ENCODE results near the gene TMEM234.
"Not testable (repeated sequence)": the region's sequence is repeated elsewhere in the genome, so short reads cannot be mapped to it uniquely, and the experiment has no call there.

TMEM234 gene

DNA sequence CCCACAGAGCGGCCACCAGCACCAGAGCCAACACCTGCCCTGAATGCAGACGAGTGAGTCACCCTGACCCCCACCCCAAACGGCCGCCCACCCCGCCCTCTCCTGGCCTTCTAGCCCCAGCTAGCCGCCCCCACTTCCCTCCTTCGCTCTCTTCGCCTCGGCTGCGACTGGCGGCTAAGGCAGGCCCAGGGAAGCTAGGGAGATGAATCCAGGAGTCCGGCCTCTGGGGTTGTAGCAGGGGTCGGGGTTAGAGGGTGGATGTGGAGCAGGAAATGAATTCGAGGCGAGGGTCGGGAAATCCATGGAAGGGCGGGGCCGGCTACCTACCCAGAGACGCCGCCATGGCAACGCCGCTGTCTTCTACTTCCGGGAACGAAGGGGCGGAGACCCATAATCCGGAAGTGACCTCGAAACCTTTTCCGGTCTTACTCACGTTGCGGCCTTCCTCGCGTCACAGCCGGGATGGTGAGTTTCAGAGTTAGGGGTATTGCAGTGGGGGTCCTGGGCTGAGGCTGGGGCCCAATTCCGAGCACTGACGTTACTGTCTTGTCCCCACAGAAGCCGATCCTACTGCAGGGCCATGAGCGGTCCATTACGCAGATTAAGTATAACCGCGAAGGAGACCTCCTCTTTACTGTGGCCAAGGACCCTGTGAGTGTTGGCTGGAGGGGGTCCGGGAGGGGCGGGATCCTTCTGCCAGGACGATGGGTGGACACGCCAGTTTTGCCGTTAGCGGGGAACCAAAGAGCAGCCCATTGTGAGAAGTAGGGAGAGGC, at the start of gene TMEM234, which contains the start of gene EIF3I:
Gene TMEM234, minus strand, starts transcription at position 374 of the 776 bp plus-strand sequence. Its CDS starts 31 bp downstream, at position 343.
Gene EIF3I, plus strand, starts transcription at position 428 of the 776 bp plus-strand sequence. Its CDS starts 35 bp downstream, at position 463.
- DNase-seq, result peak; percentile 92

DNA sequence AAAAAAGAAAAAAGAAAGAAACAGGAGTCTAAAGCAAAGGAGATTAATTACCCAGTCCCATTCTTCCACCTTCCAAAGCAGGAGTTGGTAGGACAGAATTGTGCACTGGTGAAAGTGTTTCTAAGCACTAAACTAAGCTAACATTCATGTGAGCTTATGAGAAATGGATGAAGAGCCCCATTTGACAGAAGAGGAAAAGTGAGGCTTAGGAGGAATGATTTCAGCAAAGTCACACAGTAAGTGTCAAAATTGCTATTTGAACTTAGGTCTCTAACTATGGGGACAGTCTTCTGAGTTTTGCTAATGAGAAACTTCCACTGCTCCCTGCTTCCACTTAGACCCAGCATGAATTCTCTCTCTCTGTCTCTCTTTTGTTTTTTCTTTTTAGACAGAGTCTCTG, 47.6 kb upstream of the TMEM234 start:
- DNase-seq, result no peak

DNA sequence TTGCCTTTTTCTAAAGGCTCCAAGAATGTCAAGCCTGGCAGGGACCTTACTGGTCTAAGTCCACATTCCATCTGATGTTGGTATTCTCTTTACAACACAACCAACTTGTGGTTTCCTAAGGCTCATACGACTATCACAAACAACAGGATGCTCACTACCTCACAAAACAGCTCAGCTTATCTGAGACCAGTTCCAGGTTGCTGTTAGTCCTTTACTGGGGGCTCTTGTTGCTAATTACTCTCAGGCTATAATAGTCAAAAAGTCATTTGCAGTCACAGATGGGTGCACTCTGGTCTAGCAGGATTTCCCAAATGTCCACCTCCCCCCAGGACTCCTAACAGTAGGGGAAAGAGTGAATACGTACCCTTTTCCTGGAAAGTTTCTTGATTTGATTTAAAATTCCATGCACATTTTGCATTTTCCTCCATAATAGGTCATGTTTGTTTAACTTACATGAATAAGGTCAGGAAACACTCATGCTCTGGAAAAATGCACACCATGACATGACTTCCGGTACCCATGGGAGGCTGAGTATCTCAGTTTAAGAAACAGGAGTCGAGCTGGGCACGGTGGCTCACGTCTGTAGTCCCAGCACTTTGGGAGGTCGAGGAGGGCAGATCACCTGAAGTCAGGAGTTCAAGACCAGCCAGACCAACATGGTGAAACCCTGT, 44.9 kb upstream of the TMEM234 start:
- no peak for DNase-seq

DNA sequence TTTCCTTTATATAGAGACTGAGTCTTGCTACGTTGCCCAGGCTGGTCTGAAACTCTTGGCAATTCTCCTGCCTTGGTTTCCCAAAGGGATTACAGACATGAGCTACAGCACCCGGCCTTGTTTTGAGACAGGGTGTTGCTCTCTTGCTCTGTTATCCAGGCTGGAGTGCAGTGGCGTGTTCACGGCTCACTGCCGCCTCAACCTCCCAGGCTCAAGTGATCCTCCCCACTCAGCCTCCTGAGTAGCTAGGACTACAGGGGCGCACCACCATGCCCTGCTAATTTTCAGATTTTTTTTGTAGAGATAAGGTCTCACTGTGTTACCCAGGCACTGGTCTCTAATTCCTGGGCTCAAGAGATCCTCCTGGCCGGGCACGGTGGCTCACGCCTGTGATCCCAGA, 43.7 kb upstream of the TMEM234 start:
- DNase-seq, result no peak

DNA sequence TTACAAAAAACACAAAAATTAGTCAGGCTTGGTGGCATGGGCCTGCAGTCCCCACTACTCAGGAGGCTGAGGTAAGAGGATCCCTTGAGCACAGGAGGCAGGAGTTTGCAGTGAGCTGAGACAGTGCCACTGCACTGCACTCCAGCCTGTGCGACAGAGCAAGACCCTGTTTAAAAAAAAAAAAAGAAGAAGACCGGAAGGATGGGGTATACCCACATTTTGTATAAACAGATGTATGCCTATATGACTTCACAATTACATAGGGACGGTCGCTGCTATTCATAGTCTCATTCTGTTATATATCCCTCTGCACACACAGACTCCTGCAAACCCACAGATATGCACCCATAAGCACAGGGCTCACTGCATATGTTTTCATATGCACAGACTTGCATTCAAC, 41.6 kb upstream of the TMEM234 start:
- DNase-seq, result no peak

DNA sequence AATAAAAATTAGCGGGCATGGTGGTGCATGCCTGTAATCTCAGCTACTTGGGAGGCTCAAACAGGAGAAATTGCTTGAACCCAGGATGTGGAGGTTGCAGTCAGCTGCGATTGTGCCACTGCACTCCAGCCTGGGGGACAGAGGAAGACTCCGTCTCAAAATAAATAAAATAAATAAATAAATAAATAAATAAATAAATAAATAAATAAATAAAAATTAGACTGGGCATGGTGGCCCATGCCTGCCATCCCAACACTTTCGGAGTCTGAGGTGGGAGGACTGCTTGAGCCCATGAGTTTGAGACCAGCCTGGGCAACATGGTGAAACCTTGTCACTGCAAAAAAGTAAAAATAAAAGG, 41.1 kb upstream of the TMEM234 start:
- not testable (repeated sequence) for DNase-seq

DNA sequence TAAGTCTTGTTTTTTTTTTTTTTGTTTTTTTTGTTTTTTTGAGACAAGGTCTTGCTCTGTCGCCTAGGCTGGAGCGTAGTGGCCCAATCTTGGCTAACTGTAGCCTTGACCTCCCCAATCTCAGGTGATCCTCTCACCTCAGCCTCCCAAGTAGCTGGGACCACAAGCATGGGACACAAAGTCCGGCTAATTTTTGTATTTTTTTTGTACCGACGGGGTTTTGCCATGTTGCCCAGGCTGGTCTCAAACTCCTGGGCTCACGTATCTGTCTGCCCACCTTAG, 35.0 kb upstream of the TMEM234 start:
- no peak for DNase-seq

DNA sequence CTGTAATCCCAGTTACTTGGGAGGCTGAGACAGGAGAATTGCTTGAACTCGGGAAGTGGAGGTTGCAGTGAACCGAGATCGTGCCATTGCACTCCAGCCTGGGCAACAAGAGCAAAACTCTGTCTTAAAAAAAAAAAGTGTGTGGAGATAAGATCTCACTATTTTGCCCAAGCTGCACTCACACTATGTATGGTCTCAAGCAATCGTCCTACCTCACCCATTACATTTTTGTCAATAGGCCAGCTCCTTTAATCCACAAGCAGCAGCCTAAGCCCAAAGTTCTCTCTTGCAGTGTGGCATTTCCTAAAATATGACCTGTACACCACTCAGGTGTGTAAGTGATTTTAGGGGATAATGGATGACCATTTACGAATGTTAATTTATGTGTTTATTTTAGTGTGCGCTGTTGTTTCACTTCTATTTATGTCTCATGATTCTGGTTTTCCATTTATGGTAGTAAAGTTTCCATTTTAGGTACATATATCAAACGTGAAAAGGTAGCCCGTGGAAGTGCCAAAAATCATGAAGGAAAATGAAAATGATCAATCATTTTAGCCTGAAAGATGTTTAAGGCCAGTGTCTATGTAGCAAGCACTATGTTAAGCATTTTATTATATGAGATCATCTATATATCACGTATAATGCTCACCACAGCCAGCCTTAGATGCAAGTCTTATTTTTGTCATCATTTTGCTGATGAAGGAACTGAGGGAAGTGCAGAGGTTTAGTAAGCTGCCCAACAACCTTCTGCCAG, 34.5 kb upstream of the TMEM234 start:
- no peak for DNase-seq

DNA sequence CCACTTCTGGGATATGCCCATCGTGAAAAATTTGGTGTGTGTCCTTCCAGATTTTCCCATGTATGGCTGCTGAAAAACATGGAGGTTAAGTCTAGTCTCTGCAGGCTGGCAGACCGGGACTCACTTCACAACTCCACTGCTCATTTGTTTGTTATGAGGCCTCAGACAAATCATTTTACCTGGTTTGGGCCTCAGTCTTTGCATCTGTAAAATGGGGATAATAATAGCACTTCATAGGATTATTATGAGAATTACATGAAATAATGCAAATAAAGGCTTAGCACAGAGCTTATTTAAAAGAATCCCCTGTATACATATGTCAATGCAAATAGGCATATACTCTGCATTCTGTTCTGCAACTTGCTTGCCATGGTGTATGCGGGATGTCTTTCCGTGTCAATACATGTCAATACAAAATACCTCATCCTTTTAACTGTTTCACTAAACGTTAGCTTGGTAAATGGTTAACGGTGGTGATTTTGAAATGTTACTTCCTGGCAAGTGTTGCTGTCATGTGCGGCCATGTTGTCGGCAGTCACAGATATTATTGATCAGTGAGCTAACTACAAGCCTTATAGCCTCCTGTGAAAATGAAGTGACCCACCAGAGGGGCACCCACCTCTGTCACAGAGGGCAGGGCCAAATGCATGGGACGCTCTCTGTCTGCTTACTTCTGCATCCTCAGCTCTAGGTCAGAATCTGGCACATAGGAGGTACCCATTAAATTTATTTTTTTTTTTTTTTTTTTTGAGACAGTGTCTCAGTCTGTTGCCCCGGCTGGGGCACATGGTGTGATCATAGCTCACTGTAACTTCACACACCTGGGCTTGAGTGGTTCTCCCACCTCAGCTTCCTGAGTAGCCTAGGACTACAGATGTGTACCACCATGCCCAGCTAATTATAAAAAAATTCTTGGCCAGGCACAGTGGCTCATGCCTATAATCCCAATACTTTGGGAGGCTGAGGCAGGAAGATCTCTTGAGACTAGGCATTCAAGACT, 33.2 kb upstream of the TMEM234 start:
- no peak for DNase-seq

DNA sequence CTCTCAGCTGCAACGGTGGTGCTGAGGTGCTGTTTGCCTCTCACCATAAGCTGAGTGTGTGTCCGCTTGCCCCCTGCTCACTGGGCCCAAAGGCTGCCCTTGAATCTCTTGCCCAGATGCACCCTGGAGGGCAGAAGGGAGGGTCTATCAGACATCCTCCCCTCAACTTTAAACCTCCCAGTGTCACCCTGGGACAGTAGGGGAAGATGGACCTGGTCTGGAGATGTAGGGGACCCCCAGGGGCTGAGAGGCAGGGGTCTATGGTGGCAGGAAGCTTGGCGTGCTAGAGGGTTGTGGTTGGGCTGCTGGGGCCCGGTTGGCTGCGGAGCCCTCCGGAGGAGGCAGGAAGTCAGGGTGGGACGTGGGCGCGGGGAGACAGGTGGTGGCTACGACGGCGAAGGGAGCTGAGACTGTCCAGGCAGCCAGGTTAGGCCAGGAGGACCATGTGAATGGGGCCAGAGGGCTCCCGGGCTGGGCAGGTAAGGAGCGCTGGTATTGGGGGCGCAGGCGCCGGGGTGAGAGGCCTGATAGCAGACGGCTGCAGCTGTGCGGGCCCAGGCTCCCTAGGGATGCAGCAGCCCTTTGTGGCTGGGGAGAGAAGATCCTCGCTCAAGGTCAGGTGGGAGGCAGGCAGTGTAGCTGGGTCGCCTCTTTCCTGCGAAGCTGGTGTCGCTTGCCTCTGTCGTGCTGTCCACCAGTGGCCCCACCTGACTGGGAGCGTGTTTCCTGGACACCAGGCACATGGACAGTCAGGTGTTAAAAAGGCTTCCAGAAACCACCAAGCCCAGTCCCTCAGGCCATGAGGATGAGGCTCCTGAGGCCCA, 29.0 kb upstream of the TMEM234 start, which contains the start of gene LCK:
Gene LCK, plus strand, starts transcription at position 373 of the 824 bp plus-strand sequence. CDS start 23,065 bp downstream, outside the sequence.
- DNase-seq, result no peak

DNA sequence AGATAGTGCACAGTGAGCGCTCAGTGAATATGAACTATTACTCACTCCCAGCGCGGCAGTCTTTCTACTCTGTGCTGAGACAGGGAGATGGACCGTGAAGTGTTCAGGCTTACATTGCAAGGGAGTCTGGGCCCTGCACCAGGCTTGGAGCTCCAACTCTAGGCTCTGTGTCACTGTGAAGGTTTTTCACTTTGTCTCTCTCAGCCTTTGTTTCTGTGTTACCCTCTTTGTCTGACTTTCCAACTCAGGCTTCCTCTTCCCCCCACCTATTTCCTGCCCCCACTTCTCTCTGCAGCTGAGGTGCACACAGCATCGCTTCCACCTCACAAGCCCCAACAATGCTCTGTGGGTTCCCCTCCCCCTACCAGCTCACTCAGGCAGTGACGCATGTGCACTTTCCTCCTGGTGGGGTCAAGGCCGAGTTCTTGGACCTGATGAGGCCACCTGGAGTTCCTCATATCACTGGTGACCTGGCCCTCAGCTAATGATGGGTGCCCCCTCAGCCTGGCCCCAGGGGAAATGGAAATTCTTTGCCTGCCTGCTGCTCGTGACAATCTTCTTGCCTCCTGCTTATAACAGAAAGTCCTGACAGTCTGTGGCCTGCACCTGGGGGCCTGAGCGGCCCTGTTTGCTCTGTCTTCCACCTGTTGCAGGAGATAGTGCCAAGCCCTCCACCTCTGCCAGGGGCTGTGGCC, 27.8 kb upstream of the TMEM234 start:
- no peak for DNase-seq

DNA sequence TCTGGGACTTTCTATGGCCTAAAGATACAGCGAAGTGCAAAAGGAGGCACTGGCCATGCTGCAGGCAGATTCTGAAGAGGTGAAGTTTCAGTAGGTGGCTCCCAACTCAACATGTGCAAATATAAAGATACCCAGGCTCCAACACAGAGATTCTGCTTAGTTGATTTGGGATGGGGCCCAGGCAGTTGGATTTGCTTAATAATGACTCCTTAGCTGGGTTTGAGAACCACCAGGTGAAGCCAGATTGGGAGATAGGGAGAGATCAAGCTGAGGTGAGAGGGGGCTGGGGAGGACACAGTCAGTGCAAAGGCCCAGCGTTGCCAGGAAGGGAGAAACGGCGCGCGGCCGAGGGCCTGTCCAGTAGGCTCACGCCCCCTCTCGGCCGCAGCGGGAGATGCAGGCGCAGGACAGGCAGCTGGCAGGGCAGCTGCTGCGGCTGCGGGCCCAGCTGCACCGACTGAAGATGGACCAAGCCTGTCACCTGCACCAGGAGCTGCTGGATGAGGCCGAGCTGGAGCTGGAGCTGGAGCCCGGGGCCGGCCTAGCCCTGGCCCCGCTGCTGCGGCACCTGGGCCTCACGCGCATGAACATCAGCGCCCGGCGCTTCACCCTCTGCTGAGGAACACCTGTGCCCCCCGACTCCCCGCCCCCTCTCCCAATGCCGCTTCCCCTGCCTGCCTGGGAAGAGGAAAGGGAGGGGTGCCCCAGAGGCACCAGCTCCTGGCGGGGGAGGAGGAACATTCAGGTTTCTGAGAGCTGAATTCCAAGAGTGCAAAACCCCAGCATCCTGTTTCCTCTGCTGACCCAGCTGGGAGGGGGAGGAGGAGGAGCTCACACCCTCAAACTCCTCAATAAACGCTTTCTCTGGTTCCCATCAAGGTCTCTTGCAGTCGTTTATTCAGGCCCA, 26.1 kb upstream of the TMEM234 start:
- peak; percentile 78 for DNase-seq

DNA sequence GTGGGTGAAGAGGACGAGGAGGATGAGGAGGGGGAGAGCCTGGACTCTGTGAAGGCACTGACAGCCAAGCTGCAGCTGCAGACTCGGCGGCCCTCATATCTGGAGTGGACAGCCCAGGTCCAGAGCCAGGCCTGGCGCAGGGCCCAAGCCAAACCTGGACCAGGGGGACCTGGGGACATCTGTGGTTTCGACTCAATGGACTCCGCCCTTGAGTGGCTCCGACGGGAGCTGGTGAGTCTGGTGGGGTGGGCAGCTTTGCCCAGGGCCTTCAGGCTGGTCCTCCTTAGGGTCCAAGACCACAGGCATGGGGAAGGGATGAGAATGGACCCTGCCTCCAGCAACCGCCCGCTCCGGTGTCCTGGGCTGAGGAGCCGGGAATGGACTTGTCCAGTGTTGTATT, 25.3 kb upstream of the TMEM234 start:
- no peak for DNase-seq

DNA sequence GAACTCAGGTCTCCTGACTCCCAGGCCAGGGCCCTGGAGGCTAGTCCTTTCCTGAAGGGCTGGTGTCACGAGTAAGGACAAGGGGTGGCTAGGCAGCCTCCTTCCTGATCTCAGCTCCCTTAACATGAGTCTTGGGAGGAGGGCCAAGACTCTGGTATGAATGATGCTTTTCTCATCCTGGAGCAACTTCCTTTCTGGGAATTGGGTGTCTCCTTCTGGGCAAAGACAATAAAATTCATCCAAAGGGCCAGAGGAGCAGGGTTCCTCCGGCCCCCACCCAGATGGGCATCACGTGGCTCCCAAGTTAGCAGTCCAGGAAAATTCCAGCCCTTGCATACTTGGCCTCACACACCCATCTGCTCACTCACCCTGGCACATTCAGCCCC, 24.7 kb upstream of the TMEM234 start, which contains the start of gene FAM167B:
Gene FAM167B, plus strand, starts transcription at position 335 of the 386 bp plus-strand sequence. CDS start 200 bp downstream, outside the sequence.
- DNase-seq, result no peak

DNA sequence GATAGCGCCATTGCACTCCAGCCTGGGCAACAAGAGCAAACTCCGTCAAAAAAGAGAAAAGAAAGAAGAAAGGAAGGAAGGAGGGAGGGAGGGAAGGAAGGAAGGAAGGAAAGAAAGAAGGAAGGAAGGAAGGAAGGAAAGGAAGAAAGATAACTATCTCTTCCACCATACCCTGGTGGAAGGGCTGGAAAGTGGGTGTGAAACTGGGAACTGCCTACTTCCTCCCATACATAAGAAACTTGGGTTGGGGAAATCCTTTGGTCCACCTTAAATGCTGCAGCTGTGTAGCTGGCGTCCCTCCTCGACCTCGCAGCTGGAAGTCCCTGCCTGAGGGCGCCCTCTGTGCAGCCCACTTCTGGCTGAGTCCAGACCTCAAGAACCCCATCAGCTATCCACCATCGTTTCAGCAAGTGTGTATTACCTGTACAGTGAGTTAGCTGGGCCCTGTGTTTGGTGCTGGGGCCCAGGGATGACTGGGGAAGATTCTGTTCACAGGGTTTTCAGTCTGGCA, 20.2 kb upstream of the TMEM234 start:
- DNase-seq, result no peak

DNA sequence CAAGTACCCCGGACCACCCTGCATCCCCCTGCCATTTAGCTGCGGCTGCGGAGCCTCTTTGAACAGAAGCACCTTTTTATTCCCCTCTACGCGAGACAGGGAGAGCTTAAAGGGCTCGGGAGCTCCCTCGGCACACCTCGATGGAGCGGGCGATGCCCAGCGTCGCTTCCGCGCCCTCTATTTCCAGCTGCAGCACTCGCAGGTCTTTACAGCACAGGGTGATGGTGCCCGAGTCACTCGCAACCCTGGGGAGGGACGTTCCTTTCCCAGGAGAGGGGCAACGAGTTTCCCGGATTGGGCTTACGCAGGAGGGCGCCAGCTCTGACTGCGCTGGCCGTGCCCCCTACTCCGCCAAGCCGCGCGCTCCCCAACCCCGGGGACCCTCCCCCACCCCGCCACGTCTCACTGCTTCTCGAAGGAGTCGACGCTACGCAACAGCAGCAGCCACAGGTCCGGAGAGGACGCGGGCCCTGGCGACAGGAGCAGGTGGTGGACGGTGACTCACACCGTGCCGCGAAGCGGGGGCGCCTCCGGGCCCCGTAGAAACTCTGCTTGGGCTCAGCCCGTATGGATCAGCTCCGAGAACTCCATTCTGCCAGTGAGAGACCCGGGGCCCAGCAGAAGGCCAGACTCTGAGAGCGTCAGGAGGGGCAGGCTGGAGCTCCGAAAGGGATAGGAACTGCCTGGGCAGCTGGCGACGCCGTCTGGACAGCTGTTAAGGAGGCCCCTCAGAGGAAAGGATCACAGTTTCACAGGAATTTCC, 19.0 kb upstream of the TMEM234 start:
- peak; percentile 77 for DNase-seq

DNA sequence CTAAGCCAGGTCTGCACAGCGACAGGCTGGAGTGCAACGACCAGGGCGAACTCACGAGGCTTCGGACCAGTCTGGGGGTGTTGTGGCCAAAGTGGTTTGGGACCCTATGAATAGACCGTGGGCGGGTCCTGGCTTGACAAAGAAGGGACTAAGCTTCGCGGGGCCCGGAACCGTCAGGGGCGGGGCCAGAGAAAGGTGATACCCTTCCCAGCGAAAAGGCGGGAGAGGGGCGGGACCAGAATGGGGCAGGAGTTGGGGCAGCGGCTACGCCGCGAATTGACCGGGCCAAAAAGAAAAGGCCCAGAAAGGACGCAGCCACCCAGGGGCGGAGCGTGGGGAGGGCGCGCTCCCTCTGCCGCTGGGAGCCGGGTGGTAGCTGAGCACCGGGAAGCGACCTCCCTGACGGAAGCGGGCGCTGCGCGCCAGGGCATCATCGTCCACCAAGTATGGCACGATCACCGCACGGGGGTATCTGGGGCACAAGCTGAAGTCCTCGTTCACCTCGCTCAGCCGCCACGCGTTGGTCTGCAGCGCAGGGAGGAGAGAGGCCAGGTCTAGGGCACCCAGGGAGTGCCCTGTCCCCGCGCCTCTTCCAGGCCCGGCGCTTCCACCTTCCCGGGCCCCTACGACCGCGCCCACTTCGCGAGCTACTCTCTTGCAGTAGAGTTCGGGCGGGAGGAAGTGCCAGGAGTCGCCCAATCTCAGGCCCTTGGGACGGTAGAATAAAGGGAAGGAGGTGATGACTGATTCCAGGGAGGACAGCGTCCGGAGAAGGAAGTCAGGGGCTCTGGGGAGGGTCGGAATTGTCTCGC, 18.2 kb upstream of the TMEM234 start:
- DNase-seq, result peak; percentile 92

DNA sequence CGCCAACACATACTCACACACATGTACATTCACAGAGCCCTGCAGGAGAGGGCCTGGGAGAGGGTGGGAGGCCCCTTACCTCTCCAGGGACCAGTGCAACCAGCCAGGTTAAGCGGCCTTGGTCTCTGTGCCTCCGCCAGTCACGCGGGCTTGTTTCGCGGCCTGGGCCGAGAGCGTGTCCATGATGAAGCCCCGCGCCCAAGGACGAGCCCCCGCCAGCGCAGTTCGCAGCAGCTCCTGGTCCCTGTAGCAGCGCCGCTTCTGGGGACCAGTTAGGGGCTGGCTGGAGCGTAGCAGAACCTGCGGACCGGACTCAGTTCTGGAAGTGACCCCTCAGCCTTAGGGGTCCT, 17.6 kb upstream of the TMEM234 start:
- DNase-seq, result peak; percentile 64

Measured in NCI-H1105 treated with DMSO at 0.1 percent for 48 hours (cell line).